NCI-H1417 treated with DMSO at 0.1 percent for 48 hours (cell line): ENCODE measurements around the gene SELENOO.

Experiments used
- DNase-seq: peaks from one replicate; lab custom pipeline; 2025; lab: John Stamatoyannopoulos, UW

SELENOO gene

GRCh38 chr22:50253941-50254340 is 53.1 kb downstream of the SELENOO start:
- no peak for DNase-seq

GRCh38 chr22:50255099-50255498 is 54.3 kb downstream of the SELENOO start:
- DNase-seq, result no peak

GRCh38 chr22:50255607-50256006 is 54.8 kb downstream of the SELENOO start:
- no peak for DNase-seq

- DNase-seq, result no peak
Observed at GRCh38 chr22:50256258-50256862, 55.5 kb downstream of the SELENOO start.

- DNase-seq, result no peak
Observed at GRCh38 chr22:50257041-50257440, 56.2 kb downstream of the SELENOO start.

GRCh38 chr22:50257451-50258360 is 56.9 kb downstream of the SELENOO start:
- DNase-seq, result no peak

- DNase-seq, result no peak
Observed at GRCh38 chr22:50258361-50259292, 57.8 kb downstream of the SELENOO start.

- DNase-seq, result no peak
Observed at GRCh38 chr22:50259302-50259701, 58.5 kb downstream of the SELENOO start.

- DNase-seq, result no peak
Observed at GRCh38 chr22:50260434-50260800, 59.6 kb downstream of the SELENOO start.

GRCh38 chr22:50260801-50261614 is 60.2 kb downstream of the SELENOO start:
- no peak for DNase-seq

- no peak for DNase-seq
Observed at GRCh38 chr22:50261615-50262459, 61.0 kb downstream of the SELENOO start, which contains the start of gene MAPK12. Gene MAPK12, minus strand, starts transcription at chr22:50261683. Its CDS starts 174 bp downstream, at chr22:50261509.

GRCh38 chr22:50262460-50262911 is 61.7 kb downstream of the SELENOO start:
- DNase-seq, result no peak

GRCh38 chr22:50262973-50263617 is 62.3 kb downstream of the SELENOO start:
- no peak for DNase-seq

GRCh38 chr22:50264104-50264745 is 63.4 kb downstream of the SELENOO start:
- DNase-seq, result no peak

- DNase-seq, result no peak
Observed at GRCh38 chr22:50264946-50265669, 64.3 kb downstream of the SELENOO start.

GRCh38 chr22:50266994-50267393 is 66.2 kb downstream of the SELENOO start:
- DNase-seq, result no peak
